HUES48 (cell line): ENCODE measurements around the gene ZNF474.
A peak's percentile ranks its signal among the peaks of the same experiment; 100 is the strongest.
"Not testable (repeated sequence)": the region's sequence is repeated elsewhere in the genome, so short reads cannot be mapped to it uniquely, and the experiment has no call there.

Source experiments
- H3K27ac ChIP-seq: one replicate; pipeline ENCODE4 v1.7.0; 2013; ENCODE audit warnings: low read depth, low read length, inconsistent platforms
- H3K27me3 ChIP-seq: 2 replicates; pipeline ENCODE4 v1.6.1; 2013; ENCODE audit warnings: mild to moderate bottlenecking, low read length; ENCODE audit not compliant: control insufficient read depth, insufficient read depth
- H3K36me3 ChIP-seq: 2 replicates; pipeline ENCODE4 v1.6.1; 2013; ENCODE audit warnings: low read length; ENCODE audit not compliant: control insufficient read depth, insufficient read depth
- H3K4me1 ChIP-seq: 2 replicates; pipeline ENCODE4 v1.6.1; 2013; ENCODE audit warnings: mild to moderate bottlenecking, low read length; ENCODE audit not compliant: control insufficient read depth, insufficient read depth
- H3K4me3 ChIP-seq: 2 replicates; pipeline ENCODE4 v1.5.1; 2013; ENCODE audit warnings: mild to moderate bottlenecking, low read depth, low read length
- H3K9ac ChIP-seq: 2 replicates; pipeline ENCODE4 v1.6.1; 2013; ENCODE audit warnings: mild to moderate bottlenecking, low read depth, low read length, moderate library complexity
- H3K9me3 ChIP-seq: 2 replicates; pipeline ENCODE4 v1.6.1; 2013; ENCODE audit warnings: low read length; ENCODE audit not compliant: control insufficient read depth, insufficient read depth

The ZNF474 gene

GRCh38 chr5:122129306-122129705, at the start of gene ZNF474:
TSS of gene ZNF474 (plus strand) at chr5:122129546. CDS start at chr5:122151991, 22,445 bp downstream.
- no peak within 1 kb of the TSS for H3K4me3 ChIP-seq
- H3K36me3 ChIP-seq: no peaks in the 10 kb centered on the region
- H3K27me3 ChIP-seq: no peaks in the 10 kb centered on the region
- H3K27ac ChIP-seq: peak within 1 kb of the TSS; percentile 74
- no peaks in the 10 kb centered on the region for H3K9me3 ChIP-seq
- no peak within 1 kb of the TSS for H3K9ac ChIP-seq
- H3K4me1 ChIP-seq: peaks cover 7% of the 10 kb centered on the region; the same call in 1 of the 2 replicates

GRCh38 chr5:122081541-122081940, 47.8 kb upstream of the ZNF474 start:
- Histone ChIP-seq H3K4me3 (no peak overlapping the region), H3K4me1 (peaks cover 12% of the 10 kb centered on the region; the same call in 1 of the 2 replicates), H3K9me3 (no peaks in the 10 kb centered on the region), H3K27me3 (peaks cover 33% of the 10 kb centered on the region), H3K27ac (no peak overlapping the region), H3K36me3 (no peaks in the 10 kb centered on the region), H3K9ac (no peak overlapping the region)

GRCh38 chr5:122083535-122083934, 45.8 kb upstream of the ZNF474 start:
- Histone ChIP-seq H3K9me3 (no peaks in the 10 kb centered on the region), H3K4me1 (peaks cover 6% of the 10 kb centered on the region; the same call in 1 of the 2 replicates), H3K4me3 (no peak overlapping the region), H3K36me3 (no peaks in the 10 kb centered on the region), H3K9ac (no peak overlapping the region), H3K27me3 (peaks cover 13% of the 10 kb centered on the region), H3K27ac (no peak overlapping the region)

DNA sequence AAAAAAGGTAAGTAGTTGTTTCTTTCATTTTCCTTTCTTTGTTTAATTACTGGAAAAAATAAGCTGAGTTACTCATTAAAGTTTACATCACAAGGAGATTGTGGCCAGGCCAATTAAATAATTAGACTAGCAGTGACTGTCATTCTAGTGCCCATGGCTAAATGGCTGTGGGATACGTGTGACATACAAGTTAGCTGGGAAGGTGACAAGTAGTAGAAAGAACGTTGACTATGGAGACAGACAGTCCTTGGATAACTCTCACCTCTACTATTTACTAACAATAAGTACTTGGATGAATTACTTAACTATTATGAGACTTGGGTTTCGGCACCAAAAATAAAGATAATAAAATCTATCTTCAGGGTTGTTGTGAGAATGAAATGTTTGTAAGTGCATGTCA, 44.3 kb upstream of the ZNF474 start:
- no peaks in the 10 kb centered on the region for H3K27me3 ChIP-seq
- H3K9ac ChIP-seq: no peak overlapping the region
- H3K27ac ChIP-seq: no peak overlapping the region
- H3K36me3 ChIP-seq: no peaks in the 10 kb centered on the region
- H3K9me3 ChIP-seq: no peaks in the 10 kb centered on the region
- no peak overlapping the region for H3K4me3 ChIP-seq
- H3K4me1 ChIP-seq: peaks cover 13% of the 10 kb centered on the region; the same call in 1 of the 2 replicates

DNA sequence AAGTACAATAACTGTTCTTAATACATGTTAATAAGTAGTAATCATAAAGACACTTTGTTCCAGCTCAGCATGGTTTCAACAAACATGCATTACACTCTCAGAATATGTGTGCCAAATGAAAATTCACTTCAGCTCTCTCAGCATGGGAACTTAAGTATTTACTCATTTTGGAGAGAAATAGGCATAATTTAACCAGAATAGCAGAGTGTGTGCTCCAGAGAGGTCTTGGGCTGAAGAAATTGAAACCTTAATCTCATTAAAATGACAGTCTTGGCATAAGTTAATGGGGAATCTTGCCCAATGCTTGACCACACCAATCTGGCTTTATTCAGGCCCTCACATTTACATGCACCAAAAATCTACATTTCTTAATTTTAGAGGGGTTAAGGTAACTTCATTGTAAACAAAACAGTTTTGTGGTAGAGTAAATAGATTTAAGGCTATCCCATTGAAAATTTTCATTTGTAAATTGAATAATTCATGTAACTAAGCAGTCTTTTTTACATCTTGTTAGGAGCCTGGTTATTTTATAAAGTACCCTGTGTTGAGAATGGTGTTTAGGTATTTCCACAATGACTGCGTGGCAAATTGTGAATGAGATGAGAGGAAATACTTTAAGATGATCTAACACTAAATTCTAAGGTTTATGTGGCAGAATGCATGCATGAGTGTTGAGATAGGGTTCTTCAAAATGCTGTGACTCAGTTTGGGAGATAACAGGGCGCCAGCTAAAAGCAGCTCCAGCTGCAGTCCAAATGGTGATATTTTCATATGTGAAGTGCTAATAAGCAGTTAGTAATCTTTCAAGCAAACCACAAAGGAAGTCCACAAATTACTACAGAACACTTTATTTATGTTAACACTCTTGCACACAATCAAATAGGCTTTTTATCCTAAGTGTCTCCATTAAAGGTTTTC, 40.0 kb upstream of the ZNF474 start:
- Histone ChIP-seq H3K36me3 (no peaks in the 10 kb centered on the region), H3K4me3 (no peak overlapping the region), H3K9ac (no peak overlapping the region), H3K9me3 (no peaks in the 10 kb centered on the region), H3K27me3 (no peaks in the 10 kb centered on the region), H3K27ac (no peak overlapping the region), H3K4me1 (peaks cover 11% of the 10 kb centered on the region; the same call in 1 of the 2 replicates)

GRCh38 chr5:122091936-122092600, 37.3 kb upstream of the ZNF474 start:
- H3K4me3 ChIP-seq: no peak overlapping the region
- no peak overlapping the region for H3K9ac ChIP-seq
- H3K4me1 ChIP-seq: peaks cover 11% of the 10 kb centered on the region; the same call in 1 of the 2 replicates
- no peaks in the 10 kb centered on the region for H3K36me3 ChIP-seq
- H3K9me3 ChIP-seq: no peaks in the 10 kb centered on the region
- no peaks in the 10 kb centered on the region for H3K27me3 ChIP-seq
- no peak overlapping the region for H3K27ac ChIP-seq

GRCh38 chr5:122093415-122094180, 35.7 kb upstream of the ZNF474 start:
- Histone ChIP-seq H3K4me3 (no peak overlapping the region), H3K4me1 (peaks cover 11% of the 10 kb centered on the region; the same call in 1 of the 2 replicates), H3K36me3 (no peaks in the 10 kb centered on the region), H3K9me3 (no peaks in the 10 kb centered on the region), H3K27me3 (no peaks in the 10 kb centered on the region), H3K27ac (no peak overlapping the region), H3K9ac (no peak overlapping the region)

- H3K36me3 ChIP-seq, H3K27me3 ChIP-seq, H3K4me3 ChIP-seq, H3K9ac ChIP-seq, H3K4me1 ChIP-seq, H3K9me3 ChIP-seq, H3K27ac ChIP-seq: not testable (repeated sequence)
Observed at GRCh38 chr5:122094251-122094650, 35.1 kb upstream of the ZNF474 start.

DNA sequence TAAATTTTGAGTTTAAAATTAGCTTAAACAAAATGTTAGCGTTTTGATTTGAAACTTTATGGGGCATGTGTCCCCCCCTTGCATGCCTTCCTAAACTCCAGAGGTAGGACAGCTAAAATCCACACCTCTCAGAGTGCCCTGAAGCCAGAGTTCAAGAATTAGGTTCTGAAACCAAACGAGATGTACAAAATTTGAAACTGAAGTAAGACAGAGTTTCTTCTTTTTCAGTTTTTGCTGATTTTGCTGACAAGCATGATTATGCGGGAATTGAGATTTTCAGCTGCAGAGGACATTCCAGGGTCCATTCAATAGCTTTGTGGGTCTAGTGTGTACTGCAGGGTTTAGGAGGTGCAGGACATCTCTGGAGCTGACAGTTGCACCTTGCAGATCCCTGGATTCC, 34.2 kb upstream of the ZNF474 start:
- Histone ChIP-seq H3K9me3 (no peaks in the 10 kb centered on the region), H3K36me3 (no peaks in the 10 kb centered on the region), H3K27ac (no peak overlapping the region), H3K4me1 (peaks cover 7% of the 10 kb centered on the region), H3K4me3 (no peak overlapping the region), H3K27me3 (no peaks in the 10 kb centered on the region), H3K9ac (no peak overlapping the region)

- Histone ChIP-seq H3K9ac (no peak overlapping the region), H3K9me3 (no peaks in the 10 kb centered on the region), H3K4me3 (no peak overlapping the region), H3K4me1 (peaks cover 19% of the 10 kb centered on the region), H3K27ac (no peak overlapping the region), H3K27me3 (no peaks in the 10 kb centered on the region), H3K36me3 (no peaks in the 10 kb centered on the region)
Observed at GRCh38 chr5:122097391-122097790, 32.0 kb upstream of the ZNF474 start.
